GM19452 (cell line): ENCODE data around the gene AMD1.
A peak's percentile ranks its signal among the peaks of the same experiment; 100 is the strongest.

Source experiments
- ATAC-seq: cut with Tn5 transposase; IDR thresholded peaks from one replicate; pipeline ENCODE4 v1.9.1; 2021; ENCODE audit not compliant: unreplicated experiment

Gene AMD1

GRCh38 chr6:110934381-110934898 is 59.9 kb downstream of the AMD1 start:
- ATAC-seq, result no peak

DNA sequence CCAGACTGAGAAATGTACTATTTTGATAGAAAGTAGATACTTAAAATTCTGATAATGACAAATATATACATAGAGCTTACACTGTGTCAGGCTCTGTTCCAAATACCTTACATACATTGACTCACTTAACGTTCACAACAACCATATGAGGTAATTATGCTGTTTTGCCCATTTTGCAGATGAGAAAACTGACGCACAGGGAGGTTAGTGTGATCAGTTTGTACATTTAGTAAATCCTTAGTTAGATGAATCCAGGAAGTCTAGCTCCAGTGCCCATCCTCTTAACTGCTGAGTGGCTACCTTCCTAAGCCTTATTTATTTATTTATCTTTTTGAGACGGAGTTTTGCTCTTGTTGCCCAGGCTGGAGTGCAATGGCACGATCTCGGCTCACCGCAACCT is 60.6 kb downstream of the AMD1 start:
- ATAC-seq, result no peak

- no peak for ATAC-seq
Observed at GRCh38 chr6:110938171-110938570, 63.6 kb downstream of the AMD1 start.

DNA sequence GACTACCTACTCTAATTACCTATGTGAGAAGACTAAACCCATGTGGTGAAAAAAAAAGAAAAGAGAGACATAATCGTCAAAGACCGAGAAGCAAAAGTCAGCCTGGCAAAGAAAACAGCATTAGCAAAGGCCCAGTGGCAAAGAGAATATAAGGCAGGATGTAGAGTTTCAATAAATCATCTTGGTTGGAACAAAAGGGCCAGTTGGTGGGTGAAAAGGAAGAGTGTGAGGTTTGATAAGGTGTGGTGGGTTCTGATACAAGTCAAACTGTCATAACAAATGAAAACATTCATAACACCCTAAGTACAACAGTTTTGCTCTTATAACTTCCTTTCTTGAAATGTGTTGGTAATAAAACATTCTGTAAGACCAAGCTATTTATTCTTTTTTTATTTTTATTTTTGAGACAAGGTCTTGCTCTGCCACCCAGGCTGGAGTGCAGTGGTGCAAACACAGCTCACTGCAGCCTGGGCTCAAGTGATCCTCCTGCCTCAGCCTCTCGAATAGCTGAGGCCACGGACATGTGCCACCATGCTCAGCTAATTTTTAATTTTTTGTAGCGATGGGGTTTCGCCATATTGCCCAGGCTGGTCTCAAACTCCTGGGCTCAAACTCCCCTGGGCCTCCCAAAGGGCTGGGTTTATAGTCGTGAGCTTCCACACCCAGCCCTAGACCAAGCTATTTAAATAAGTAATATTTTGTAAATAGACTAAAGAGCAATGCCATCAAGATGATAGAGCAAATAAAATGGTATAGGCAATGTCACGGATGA is 65.0 kb downstream of the AMD1 start:
- no peak for ATAC-seq

DNA sequence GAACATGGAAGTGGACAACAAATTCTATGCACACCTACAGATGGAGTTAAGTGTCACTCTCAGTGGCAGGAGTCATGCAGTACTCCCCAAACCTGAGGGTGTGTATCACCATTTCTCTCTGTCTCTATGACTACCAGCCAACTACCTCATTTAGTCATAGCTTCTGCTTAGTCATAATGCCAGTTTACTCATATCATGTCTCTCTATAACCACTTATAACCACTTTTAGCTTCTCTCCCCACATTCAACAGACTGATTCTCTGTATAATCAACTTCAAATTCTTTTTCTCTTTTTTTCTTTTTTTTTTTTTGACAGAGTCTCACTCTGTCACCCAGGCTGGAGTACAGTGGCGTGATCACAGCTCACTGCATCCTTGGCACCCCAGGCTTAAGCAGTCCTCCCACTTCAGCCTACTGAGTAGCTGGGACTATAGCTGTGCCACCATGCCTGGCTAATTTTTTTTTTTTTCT is 70.1 kb downstream of the AMD1 start:
- peak; percentile 100 for ATAC-seq
